ENCODE data around the gene ADRA2B. TPM values are rescaled to one million over a fixed set of nuclear protein-coding genes. Genes with fewer than 3 reads are reported as not detected.

Gene ADRA2B
- total and polyA plus RNA-seq, 12 donors, result 0.95 to 12.9 (median 3.3) TPM

- intact Hi-C loops (cut with DNase I), result no loop called here
- TF ChIP-seq POLR2A (IDR thresholded peaks at IDR 0.05), result no peak
- TF ChIP-seq CTCF (IDR thresholded peaks at IDR 0.05), result no peak
- H3K36me3 ChIP-seq (replicated peaks in 1 of 2), result no peaks in the 10 kb centered on the region
- WGBS, 4 donors, result 93 to 96% (median 95%) methylated on average over 12 to 14 of the region's 14 CpGs
- peaks cover 0 to 7% of the 10 kb centered on the region in 2 donors for H3K4me1 ChIP-seq (replicated peaks in 1 of 2)
- no peak for DNase-seq
- no peaks in the 10 kb centered on the region for H3K9me3 ChIP-seq (replicated peaks in 1 of 3)
- H3K27ac ChIP-seq, result no peak overlapping the region
- no peak overlapping the region for H3K4me3 ChIP-seq
- H3K27me3 ChIP-seq, result no peaks in the 10 kb centered on the region
These were observed 8.3 kb upstream of the ADRA2B start for GRCh38 chr2:96124406-96125265.

- no peaks in the 10 kb centered on the region for H3K36me3 ChIP-seq (replicated peaks in 1 of 2)
- H3K9me3 ChIP-seq (replicated peaks in 1 of 3), result no peaks in the 10 kb centered on the region
- H3K4me3 ChIP-seq, result no peak overlapping the region
- no peak for TF ChIP-seq CTCF (IDR thresholded peaks at IDR 0.05)
- TF ChIP-seq POLR2A (IDR thresholded peaks at IDR 0.05), result no peak
- WGBS, 4 donors, result 94 to 95% (median 94%) methylated on average over 6 to 11 of the region's 11 CpGs
- no peak for DNase-seq
- no peaks in the 10 kb centered on the region for H3K27me3 ChIP-seq
- H3K4me1 ChIP-seq (replicated peaks in 1 of 2), result peaks cover 0 to 7% of the 10 kb centered on the region in 2 donors
- H3K27ac ChIP-seq, result no peak overlapping the region
- intact Hi-C loops (cut with DNase I), result no loop called here
These were observed 7.6 kb upstream of the ADRA2B start for GRCh38 chr2:96123936-96124335.

- Histone ChIP-seq H3K27ac (no peak overlapping the region), H3K27me3 (no peaks in the 10 kb centered on the region), H3K36me3 (replicated peaks in 1 of 2) (no peaks in the 10 kb centered on the region), H3K4me1 (replicated peaks in 1 of 2) (peaks cover 0 to 7% of the 10 kb centered on the region in 2 donors), H3K4me3 (no peak overlapping the region), H3K9me3 (replicated peaks in 1 of 3) (no peaks in the 10 kb centered on the region)
- no peak for DNase-seq
- intact Hi-C loops (cut with DNase I), result no loop called here
- WGBS, 4 donors, result 88 to 100% (median 94%) methylated on average over 1 of the region's 1 CpG; no CpG with 5 or more reads in 1 of the 4 donors
- TF ChIP-seq CTCF (IDR thresholded peaks at IDR 0.05) (no peak), POLR2A (IDR thresholded peaks at IDR 0.05) (no peak)
These were observed 6.9 kb upstream of the ADRA2B start for GRCh38 chr2:96123290-96123689.

- no peaks in the 10 kb centered on the region for H3K36me3 ChIP-seq (replicated peaks in 1 of 2)
- TF ChIP-seq POLR2A (IDR thresholded peaks at IDR 0.05), result no peak
- no peak for TF ChIP-seq CTCF (IDR thresholded peaks at IDR 0.05)
- 38 to 67% (median 57%) methylated on average over 2 to 5 of the region's 5 CpGs for WGBS, 4 donors
- intact Hi-C loops (cut with DNase I), result no loop called here
- peaks cover 0 to 7% of the 10 kb centered on the region in 2 donors for H3K4me1 ChIP-seq (replicated peaks in 1 of 2)
- H3K4me3 ChIP-seq, result no peak overlapping the region
- no peak overlapping the region for H3K27ac ChIP-seq
- DNase-seq, result peak in 4 of 7 donors; percentile 31 to 76 (median 58)
- H3K9me3 ChIP-seq (replicated peaks in 1 of 3), result no peaks in the 10 kb centered on the region
- H3K27me3 ChIP-seq, result peaks cover 7% of the 10 kb centered on the region
These were observed 6.0 kb upstream of the ADRA2B start for GRCh38 chr2:96122391-96122790.
